HAP-1 (cell line): Measurements from ENCODE around the gene FRRS1.

Experiments
- DNase-seq, 2 experiments: peaks; one replicate each; pipeline ENCODE4 v3.0.0-alpha.2; 2016 to 2020; ENCODE audit warnings: low spot score in 2 of 2
- H3K27me3 ChIP-seq: fragments of 250-450 bp; sonication (Bioruptor Pico); 2 replicates; pipeline ENCODE4 v1.5.1; 2020; ENCODE audit warnings: low read depth, mild to moderate bottlenecking, moderate library complexity
- H3K36me3 ChIP-seq: fragments of 250-450 bp; sonication (Bioruptor Pico); replicated peaks from 2 replicates; pipeline ENCODE4 v1.5.1; 2020; ENCODE audit warnings: mild to moderate bottlenecking
- H3K4me1 ChIP-seq: fragments of 250-450 bp; sonication (Bioruptor Pico); 2 replicates; pipeline ENCODE4 v1.5.1; 2020; ENCODE audit warnings: mild to moderate bottlenecking
- H3K4me3 ChIP-seq: fragments of 250-450 bp; sonication (Bioruptor Pico); 2 replicates; pipeline ENCODE4 v1.5.1; 2020; ENCODE audit warnings: mild to moderate bottlenecking, moderate library complexity
- H3K9me3 ChIP-seq: fragments of 250-450 bp; sonication (Bioruptor Pico); 2 replicates; pipeline ENCODE4 v1.5.1; 2020; ENCODE audit warnings: mild to moderate bottlenecking, moderate library complexity
- in situ Hi-C: fragments of 300-500 bp; cut with MboI; formaldehyde crosslinking; loops from 3 replicates; pipeline ENCODE4 v1.14.3; 2020; ENCODE audit warnings: low sequenced_read_pairs, inconsistent platforms, mixed read lengths

FRRS1 gene

DNA sequence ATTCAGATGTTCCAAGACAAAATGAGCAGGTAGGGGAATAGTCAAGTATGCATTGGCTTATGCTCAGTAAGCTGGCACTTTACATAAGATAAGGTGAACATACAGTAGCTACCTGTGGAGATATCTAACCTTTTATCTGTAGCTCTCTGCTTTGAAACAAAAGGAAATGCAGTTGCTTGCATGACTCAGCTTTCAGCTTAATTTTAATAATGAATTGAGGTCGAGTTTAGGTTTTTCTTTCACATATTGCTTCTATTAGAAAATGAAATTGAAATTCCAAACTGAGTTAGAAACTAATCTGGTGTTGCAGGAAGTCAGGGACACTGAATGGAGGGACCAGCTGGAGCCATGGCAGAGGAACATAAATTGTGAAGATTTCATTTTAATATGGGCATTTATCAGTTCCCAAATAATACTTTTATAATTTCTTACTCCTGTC lies 8.3 kb downstream of the FRRS1 start:
- DNase-seq, result no peak
- H3K9me3 ChIP-seq, result no peaks in the 10 kb centered on the region
- H3K4me1 ChIP-seq, result peaks cover 14% of the 10 kb centered on the region
- no peaks in the 10 kb centered on the region for H3K27me3 ChIP-seq
- in situ Hi-C loops, result no loop called here
- H3K4me3 ChIP-seq, result no peak overlapping the region
- H3K36me3 ChIP-seq, result no peaks in the 10 kb centered on the region

GRCh38 chr1:99756598-99756997 lies 9.8 kb downstream of the FRRS1 start:
- no peaks in the 10 kb centered on the region for H3K9me3 ChIP-seq
- H3K4me3 ChIP-seq, result no peak overlapping the region
- no peaks in the 10 kb centered on the region for H3K27me3 ChIP-seq
- in situ Hi-C loops, result no loop called here
- H3K36me3 ChIP-seq, result no peaks in the 10 kb centered on the region
- peaks cover 17% of the 10 kb centered on the region for H3K4me1 ChIP-seq
- no peak for DNase-seq

- DNase-seq, result no peak
- H3K9me3 ChIP-seq, result no peaks in the 10 kb centered on the region
- H3K4me1 ChIP-seq, result peaks cover 17% of the 10 kb centered on the region
- no peaks in the 10 kb centered on the region for H3K36me3 ChIP-seq
- H3K4me3 ChIP-seq, result no peak overlapping the region
- in situ Hi-C loops, result no loop called here
- no peaks in the 10 kb centered on the region for H3K27me3 ChIP-seq
These were observed 10.8 kb downstream of the FRRS1 start for GRCh38 chr1:99755664-99756063.

- Histone ChIP-seq H3K27me3 (no peaks in the 10 kb centered on the region), H3K36me3 (no peaks in the 10 kb centered on the region), H3K4me3 (no peak overlapping the region), H3K9me3 (no peaks in the 10 kb centered on the region), H3K4me1 (peaks cover 17% of the 10 kb centered on the region)
- DNase-seq, result no peak
- in situ Hi-C loops, result no loop called here
These were observed 11.7 kb downstream of the FRRS1 start for GRCh38 chr1:99754697-99755096.

DNA sequence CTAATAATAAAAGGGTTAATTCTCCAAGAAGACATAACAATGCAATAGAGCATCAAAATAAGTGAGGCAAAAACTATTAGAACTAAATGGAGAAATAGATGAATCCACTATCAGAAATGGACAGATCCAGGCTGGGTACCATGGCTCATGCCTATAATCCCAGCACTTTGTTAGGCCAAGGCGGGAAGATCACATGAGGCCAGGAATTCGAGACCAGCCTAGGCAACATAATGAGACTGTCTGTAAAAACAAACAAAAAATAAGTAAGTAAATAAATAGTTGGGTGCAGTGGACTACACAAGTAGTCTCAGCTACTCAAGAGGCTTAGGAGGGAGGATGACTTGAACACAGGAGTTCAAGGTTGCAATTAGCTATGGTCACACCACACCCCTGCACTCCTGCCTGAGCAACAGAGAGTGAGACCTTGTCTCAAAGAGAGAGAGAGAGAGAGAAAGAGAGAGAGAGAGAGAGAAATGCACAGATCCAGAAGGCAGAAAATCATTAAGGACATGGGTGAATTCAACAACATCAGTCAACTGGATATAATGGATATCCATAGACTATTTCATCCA lies 12.3 kb downstream of the FRRS1 start:
- Histone ChIP-seq H3K4me1 (peaks cover 17% of the 10 kb centered on the region), H3K4me3 (no peak overlapping the region), H3K9me3 (no peaks in the 10 kb centered on the region), H3K36me3 (no peaks in the 10 kb centered on the region), H3K27me3 (no peaks in the 10 kb centered on the region)
- in situ Hi-C loops, result no loop called here
- DNase-seq, result no peak

- no peaks in the 10 kb centered on the region for H3K27me3 ChIP-seq
- in situ Hi-C loops, result no loop called here
These were observed 14.4 kb downstream of the FRRS1 start for GRCh38 chr1:99751877-99752504.

GRCh38 chr1:99749504-99750347 lies 16.7 kb downstream of the FRRS1 start:
- H3K9me3 ChIP-seq, result no peaks in the 10 kb centered on the region
- H3K27me3 ChIP-seq, result no peaks in the 10 kb centered on the region
- peaks cover 21% of the 10 kb centered on the region for H3K4me1 ChIP-seq
- in situ Hi-C loops, result no loop called here
- no peak for DNase-seq
- H3K4me3 ChIP-seq, result no peak overlapping the region
- H3K36me3 ChIP-seq, result no peaks in the 10 kb centered on the region

More at GRCh38 chr1:99751877-99752504, 14.4 kb downstream of the FRRS1 start:
- H3K9me3 ChIP-seq, result no peaks in the 10 kb centered on the region
- no peaks in the 10 kb centered on the region for H3K36me3 ChIP-seq
- H3K4me3 ChIP-seq, result no peak overlapping the region
- DNase-seq, result peak in 1 of 2 experiments; percentile 31
- H3K4me1 ChIP-seq, result peaks cover 18% of the 10 kb centered on the region

DNA sequence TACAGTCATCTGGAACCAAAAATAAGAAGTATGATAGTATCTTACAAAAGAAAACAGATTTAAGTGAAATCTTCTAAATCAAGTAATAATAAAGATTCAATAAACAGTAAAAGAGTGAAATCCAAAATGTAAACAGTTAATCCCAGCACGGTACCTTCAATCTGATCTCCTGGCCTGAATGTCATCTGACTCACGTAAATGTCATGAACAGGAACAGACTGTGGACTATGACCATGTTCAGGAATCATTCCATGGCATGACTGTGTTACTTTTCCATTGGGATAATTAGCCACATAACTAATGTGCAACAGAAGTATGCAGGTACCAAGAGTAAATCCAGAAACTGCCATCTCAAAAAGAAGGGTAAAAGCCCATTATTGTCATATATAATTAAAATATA lies 18.0 kb downstream of the FRRS1 start:
- Histone ChIP-seq H3K4me1 (peaks cover 21% of the 10 kb centered on the region), H3K36me3 (no peaks in the 10 kb centered on the region), H3K27me3 (no peaks in the 10 kb centered on the region), H3K4me3 (no peak overlapping the region), H3K9me3 (no peaks in the 10 kb centered on the region)
- DNase-seq, result no peak
- in situ Hi-C loops, result no loop called here

GRCh38 chr1:99745684-99746083 lies 20.8 kb downstream of the FRRS1 start:
- in situ Hi-C loops, result no loop called here
- no peaks in the 10 kb centered on the region for H3K9me3 ChIP-seq
- H3K36me3 ChIP-seq, result no peaks in the 10 kb centered on the region
- H3K4me1 ChIP-seq, result peaks cover 15% of the 10 kb centered on the region
- no peak overlapping the region for H3K4me3 ChIP-seq
- no peaks in the 10 kb centered on the region for H3K27me3 ChIP-seq
- DNase-seq, result no peak

GRCh38 chr1:99745061-99745460 lies 21.4 kb downstream of the FRRS1 start:
- in situ Hi-C loops, result no loop called here
- Histone ChIP-seq H3K4me1 (peaks cover 15% of the 10 kb centered on the region), H3K9me3 (no peaks in the 10 kb centered on the region), H3K27me3 (no peaks in the 10 kb centered on the region), H3K4me3 (no peak overlapping the region), H3K36me3 (no peaks in the 10 kb centered on the region)
- peak; percentile 48 to 66 for DNase-seq

DNA sequence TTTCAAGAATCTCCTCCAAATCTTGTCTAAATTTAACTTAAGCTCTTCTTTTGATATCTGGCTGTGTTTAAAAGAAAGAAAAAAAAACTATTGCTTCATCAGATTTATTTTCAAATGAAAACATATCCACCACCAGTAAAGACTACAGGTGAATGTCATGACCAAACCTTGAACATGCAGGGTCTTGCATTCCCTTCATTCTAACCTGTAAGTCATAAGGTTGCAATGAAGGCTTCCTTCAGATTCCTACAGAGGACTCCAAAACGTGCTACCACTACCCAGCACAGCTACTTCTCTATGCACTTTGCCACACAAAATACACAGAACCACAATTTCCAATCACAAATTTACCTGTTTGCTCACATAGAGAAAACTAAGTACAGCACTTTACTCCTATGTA lies 26.3 kb downstream of the FRRS1 start:
- in situ Hi-C loops, result no loop called here
- no peak overlapping the region for H3K4me3 ChIP-seq
- peaks cover 3% of the 10 kb centered on the region; the same call in 1 of the 2 replicates for H3K36me3 ChIP-seq
- DNase-seq, result no peak
- H3K4me1 ChIP-seq, result peaks cover 15% of the 10 kb centered on the region
- H3K9me3 ChIP-seq, result no peaks in the 10 kb centered on the region
- no peaks in the 10 kb centered on the region for H3K27me3 ChIP-seq

DNA sequence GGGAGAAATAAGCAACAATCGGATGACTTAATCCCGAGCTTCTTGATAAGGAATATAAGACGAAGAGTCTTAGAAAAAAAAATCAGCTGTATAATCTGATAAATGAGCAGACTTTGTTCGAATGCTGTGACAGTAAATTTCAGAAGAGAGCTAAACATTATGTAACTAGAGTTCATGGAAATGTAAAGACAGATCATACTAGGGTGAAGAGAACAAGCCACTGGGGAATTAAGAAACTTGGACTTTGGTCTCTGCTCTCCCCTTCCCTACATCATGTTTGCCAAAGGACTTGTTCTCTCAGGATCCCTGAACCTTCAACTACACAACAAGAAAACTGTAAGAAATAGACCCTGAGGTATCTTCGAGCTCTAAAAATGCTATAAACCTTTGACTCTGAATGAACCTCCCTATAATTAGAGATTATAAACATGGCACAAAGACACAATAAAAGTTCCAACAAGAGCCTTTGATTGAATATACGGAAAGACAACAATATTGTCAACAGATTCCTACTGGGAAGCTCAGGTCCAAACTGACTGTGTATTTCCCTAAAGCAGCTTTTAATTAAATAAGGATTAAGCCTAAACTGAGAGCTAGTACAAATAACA lies 27.5 kb downstream of the FRRS1 start:
- no peak overlapping the region for H3K4me3 ChIP-seq
- H3K27me3 ChIP-seq, result no peaks in the 10 kb centered on the region
- H3K4me1 ChIP-seq, result peaks cover 13% of the 10 kb centered on the region
- peak in 1 of 2 experiments; percentile 42 for DNase-seq
- in situ Hi-C loops, result no loop called here
- H3K9me3 ChIP-seq, result no peaks in the 10 kb centered on the region
- H3K36me3 ChIP-seq, result peaks cover 3% of the 10 kb centered on the region; the same call in 1 of the 2 replicates

DNA sequence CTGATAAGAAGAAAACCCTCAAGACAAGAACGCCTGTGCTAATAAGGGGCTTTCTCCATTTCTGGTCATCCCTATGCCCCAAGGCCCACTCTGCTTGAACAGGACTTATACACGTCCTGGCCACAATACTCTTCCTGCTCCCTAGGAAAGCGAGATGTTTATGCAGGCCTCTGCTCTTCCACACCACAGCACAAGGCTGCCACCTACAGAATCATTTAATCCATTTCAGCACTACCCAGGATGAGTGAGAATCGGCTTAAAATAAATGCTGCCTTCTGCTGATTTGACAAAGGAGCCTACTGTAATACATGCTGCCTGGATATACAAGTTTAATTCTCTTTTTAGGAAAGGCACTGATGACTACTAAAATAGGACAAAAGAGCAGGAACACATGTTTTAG lies 29.4 kb downstream of the FRRS1 start:
- no peaks in the 10 kb centered on the region for H3K27me3 ChIP-seq
- H3K9me3 ChIP-seq, result no peaks in the 10 kb centered on the region
- no peak overlapping the region for H3K4me3 ChIP-seq
- H3K4me1 ChIP-seq, result peaks cover 24% of the 10 kb centered on the region
- H3K36me3 ChIP-seq, result peaks cover 3% of the 10 kb centered on the region; the same call in 1 of the 2 replicates
- in situ Hi-C loops, result no loop called here
- DNase-seq, result peak; percentile 52 to 71

GRCh38 chr1:99735852-99736251 lies 30.6 kb downstream of the FRRS1 start:
- no peak for DNase-seq

More at GRCh38 chr1:99735852-99736251, 30.6 kb downstream of the FRRS1 start:
- no peak overlapping the region for H3K4me3 ChIP-seq
- peaks cover 3% of the 10 kb centered on the region; the same call in 1 of the 2 replicates for H3K36me3 ChIP-seq
- H3K4me1 ChIP-seq, result peaks cover 24% of the 10 kb centered on the region
- no peaks in the 10 kb centered on the region for H3K9me3 ChIP-seq
- no peaks in the 10 kb centered on the region for H3K27me3 ChIP-seq
- in situ Hi-C loops, result no loop called here
